ENCODE data around the gene MGAT4B. TPM values are rescaled to one million over a fixed set of nuclear protein-coding genes. Genes with fewer than 3 reads are reported as not detected.

The MGAT4B gene
- total and polyA plus RNA-seq, 12 donors: 58.6 to 123 (median 98.0) TPM

- H3K27ac ChIP-seq: peak overlapping the region; percentile 97 to 100 (median 100)
- ATAC-seq: peak; percentile 74 to 85 (median 82)
- peak overlapping the region; percentile 84 to 100 (median 97) for H3K4me3 ChIP-seq
- intact Hi-C loops (cut with DNase I): loop anchor here in 2 of 10 donors (5.0 to 10.0 kb wide), 2 partner anchors 36 to 83 kb away; partner anchors contain the start of genes MRNIP (in 2 of the 2) and TBC1D9B (in 1 of the 2)
- peaks cover 23 to 86% (median 74%) of the 10 kb centered on the region in 9 donors for H3K4me1 ChIP-seq
- H3K36me3 ChIP-seq: peaks cover 4 to 46% (median 35%) of the 10 kb centered on the region in 9 donors
- no peaks in the 10 kb centered on the region for H3K27me3 ChIP-seq
- DNase-seq: peak; percentile 96 to 98
- TF ChIP-seq, protein P1, sequence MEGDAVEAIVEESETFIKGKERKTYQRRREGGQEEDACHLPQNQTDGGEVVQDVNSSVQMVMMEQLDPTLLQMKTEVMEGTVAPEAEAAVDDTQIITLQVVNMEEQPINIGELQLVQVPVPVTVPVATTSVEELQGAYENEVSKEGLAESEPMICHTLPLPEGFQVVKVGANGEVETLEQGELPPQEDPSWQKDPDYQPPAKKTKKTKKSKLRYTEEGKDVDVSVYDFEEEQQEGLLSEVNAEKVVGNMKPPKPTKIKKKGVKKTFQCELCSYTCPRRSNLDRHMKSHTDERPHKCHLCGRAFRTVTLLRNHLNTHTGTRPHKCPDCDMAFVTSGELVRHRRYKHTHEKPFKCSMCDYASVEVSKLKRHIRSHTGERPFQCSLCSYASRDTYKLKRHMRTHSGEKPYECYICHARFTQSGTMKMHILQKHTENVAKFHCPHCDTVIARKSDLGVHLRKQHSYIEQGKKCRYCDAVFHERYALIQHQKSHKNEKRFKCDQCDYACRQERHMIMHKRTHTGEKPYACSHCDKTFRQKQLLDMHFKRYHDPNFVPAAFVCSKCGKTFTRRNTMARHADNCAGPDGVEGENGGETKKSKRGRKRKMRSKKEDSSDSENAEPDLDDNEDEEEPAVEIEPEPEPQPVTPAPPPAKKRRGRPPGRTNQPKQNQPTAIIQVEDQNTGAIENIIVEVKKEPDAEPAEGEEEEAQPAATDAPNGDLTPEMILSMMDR (IDR thresholded peaks at IDR 0.05): no peak
- WGBS, 2 donors: 0 to 1% methylated on average over 54 of the region's 54 CpGs
- H3K9me3 ChIP-seq: no peaks in the 10 kb centered on the region
Observed at GRCh38 chr5:179821298-179822058, 14.8 kb upstream of the MGAT4B start.

GRCh38 chr5:179820483-179821297, 14.0 kb upstream of the MGAT4B start, which contains the start of gene SQSTM1:
SQSTM1 (plus strand) TSS chr5:179820905; CDS start chr5:179820937, 32 bp downstream.
- TF ChIP-seq, protein P1 (IDR thresholded peaks at IDR 0.05): peak in 3 of 9 donors; percentile 2 to 23 (median 16)
- intact Hi-C loops (cut with DNase I): loop anchor here in 2 of 10 donors (5.0 to 10.0 kb wide), 2 partner anchors 37 to 84 kb away; partner anchors contain the start of genes MRNIP (in 2 of the 2) and TBC1D9B (in 1 of the 2)
- Histone ChIP-seq H3K27me3 (no peaks in the 10 kb centered on the region), H3K9me3 (no peaks in the 10 kb centered on the region), H3K4me3 (peak within 1 kb of the TSS; percentile 84 to 100 (median 97)), H3K4me1 (peaks cover 23 to 83% (median 75%) of the 10 kb centered on the region in 9 donors), H3K27ac (peak within 1 kb of the TSS; percentile 97 to 100 (median 100)), H3K36me3 (peaks cover 4 to 39% (median 29%) of the 10 kb centered on the region in 9 donors)
- ATAC-seq (peak; percentile 70 to 81 (median 78)), DNase-seq (peak; percentile 84 to 90)
- 0% methylated on average over 65 to 81 of the region's 81 CpGs for WGBS, 2 donors

GRCh38 chr5:179820127-179820482, 13.4 kb upstream of the MGAT4B start:
- ATAC-seq (peak in 1 of 8 donors; percentile 0), DNase-seq (no peak)
- Histone ChIP-seq H3K36me3 (peaks cover 0 to 33% (median 24%) of the 10 kb centered on the region in 9 donors), H3K4me1 (peaks cover 23 to 77% (median 72%) of the 10 kb centered on the region in 9 donors), H3K4me3 (peak overlapping the region; percentile 84 to 100 (median 97)), H3K9me3 (no peaks in the 10 kb centered on the region), H3K27ac (peak overlapping the region; percentile 97 to 100 (median 100)), H3K27me3 (no peaks in the 10 kb centered on the region)
- TF ChIP-seq, protein P1 (IDR thresholded peaks at IDR 0.05): no peak
- intact Hi-C loops (cut with DNase I): loop anchor here in 2 of 10 donors (5.0 to 10.0 kb wide), 2 partner anchors 37 to 85 kb away; partner anchors contain the start of genes MRNIP (in 2 of the 2) and TBC1D9B (in 1 of the 2)
- 29 to 32% methylated on average over 12 of the region's 12 CpGs for WGBS, 2 donors
